ENCODE data around the gene SNRPA. TPM values are rescaled to one million over a fixed set of nuclear protein-coding genes. Genes with fewer than 3 reads are reported as not detected.
A peak's percentile ranks its signal among the peaks of the same experiment; 100 is the strongest.

The SNRPA gene
- total RNA-seq, 1 experiment from 2014 or later, result 225 TPM

- no peaks in the 10 kb centered on the region; the same call in 1 of the 2 replicates for H3K4me1 ChIP-seq (ENCODE audit: insufficient read depth, low read length)
Observed at GRCh38 chr19:40718774-40719391, 32.1 kb upstream of the SNRPA start.

More at GRCh38 chr19:40718774-40719391, 32.1 kb upstream of the SNRPA start:
- Histone ChIP-seq H4K20me1 (ENCODE audit: control insufficient read depth, insufficient read depth, insufficient read length) (no peaks in the 10 kb centered on the region), H4K8ac (replicated peaks; ENCODE audit: insufficient read length, low read depth, low read length) (no peak overlapping the region), H3K23ac (ENCODE audit: insufficient read length, low read depth, low read length) (no peak overlapping the region), H4K5ac (ENCODE audit: insufficient read length, low read depth, low read length) (no peak overlapping the region), H3K56ac (ENCODE audit: insufficient read length, low read depth, low read length) (no peak overlapping the region), H3K79me1 (ENCODE audit: insufficient read depth, low read depth, low read length, poor library complexity, severe bottlenecking) (no peaks in the 10 kb centered on the region), H3K4me2 (ENCODE audit: insufficient read depth, insufficient read length, low read length) (peak overlapping the region; percentile 90), H2BK20ac (ENCODE audit: low read depth, low read length, poor library complexity, severe bottlenecking) (no peak overlapping the region), H2BK120ac (ENCODE audit: low read depth, low read length, poor library complexity, severe bottlenecking) (no peak overlapping the region), H2BK12ac (ENCODE audit: insufficient read length, low read depth, low read length) (no peak overlapping the region), H3K27me3 (ENCODE audit: insufficient read depth, low read length) (no peaks in the 10 kb centered on the region), H3K4ac (ENCODE audit: low read depth, low read length) (no peak overlapping the region), H2BK15ac (ENCODE audit: low read depth, low read length) (no peak overlapping the region), H3K27ac (ENCODE audit: insufficient read length, low read depth, low read length) (no peak overlapping the region), H4K91ac (ENCODE audit: insufficient read length, low read depth, low read length) (no peak overlapping the region), H3T11ph (ENCODE audit: low read length) (no peak overlapping the region), H3K79me2 (ENCODE audit: insufficient read depth, low read length) (no peaks in the 10 kb centered on the region; the same call in 1 of the 2 replicates), H3K18ac (ENCODE audit: insufficient read length, low read depth, low read length) (no peak overlapping the region), H3K9ac (ENCODE audit: extremely low read depth, insufficient read length, low read length) (peak overlapping the region; percentile 74), H2AK5ac (ENCODE audit: insufficient read length, low read length) (no peak overlapping the region), H2BK5ac (ENCODE audit: insufficient read length, low read length) (no peak overlapping the region), H3K9me3 (ENCODE audit: control insufficient read depth, low read depth, low read length) (no peaks in the 10 kb centered on the region), H3K23me2 (ENCODE audit: insufficient read length, low read depth, low read length, poor library complexity, severe bottlenecking) (peaks cover 32% of the 10 kb centered on the region), H2AFZ (ENCODE audit: low read length) (no peak overlapping the region), H3K14ac (ENCODE audit: insufficient read depth, low read length) (no peak overlapping the region)
- no CpG with 5 or more reads among the region's 16 CpGs for WGBS (ENCODE audit: extremely low coverage, insufficient read length, low lambda C conversion rate)
- H3K4me1 Mint-ChIP-seq, result peaks cover 25 to 43% of the 10 kb centered on the region in 2 experiments
- H3K27me3 Mint-ChIP-seq (ENCODE audit: low read depth), result no peaks in the 10 kb centered on the region
- DNase-seq, result peak; percentile 57
- peaks cover 15 to 25% (median 20%) of the 10 kb centered on the region in 3 experiments for H3K36me3 Mint-ChIP-seq (ENCODE audit: insufficient read depth in 1 of 3, low read depth in 3 of 3)
- TF ChIP-seq, protein P1, sequence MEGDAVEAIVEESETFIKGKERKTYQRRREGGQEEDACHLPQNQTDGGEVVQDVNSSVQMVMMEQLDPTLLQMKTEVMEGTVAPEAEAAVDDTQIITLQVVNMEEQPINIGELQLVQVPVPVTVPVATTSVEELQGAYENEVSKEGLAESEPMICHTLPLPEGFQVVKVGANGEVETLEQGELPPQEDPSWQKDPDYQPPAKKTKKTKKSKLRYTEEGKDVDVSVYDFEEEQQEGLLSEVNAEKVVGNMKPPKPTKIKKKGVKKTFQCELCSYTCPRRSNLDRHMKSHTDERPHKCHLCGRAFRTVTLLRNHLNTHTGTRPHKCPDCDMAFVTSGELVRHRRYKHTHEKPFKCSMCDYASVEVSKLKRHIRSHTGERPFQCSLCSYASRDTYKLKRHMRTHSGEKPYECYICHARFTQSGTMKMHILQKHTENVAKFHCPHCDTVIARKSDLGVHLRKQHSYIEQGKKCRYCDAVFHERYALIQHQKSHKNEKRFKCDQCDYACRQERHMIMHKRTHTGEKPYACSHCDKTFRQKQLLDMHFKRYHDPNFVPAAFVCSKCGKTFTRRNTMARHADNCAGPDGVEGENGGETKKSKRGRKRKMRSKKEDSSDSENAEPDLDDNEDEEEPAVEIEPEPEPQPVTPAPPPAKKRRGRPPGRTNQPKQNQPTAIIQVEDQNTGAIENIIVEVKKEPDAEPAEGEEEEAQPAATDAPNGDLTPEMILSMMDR (conservative IDR thresholded peaks at IDR 0.05), result no peak
- peak overlapping the region in 2 of 3 experiments; percentile 70 to 97; a peak in 3 of 7 replicates for H3K27ac Mint-ChIP-seq
- H3K4me3 Mint-ChIP-seq, result peak overlapping the region; percentile 93 to 94
- peaks cover 0 to 3% of the 10 kb centered on the region in 2 experiments; a peak in 2 of 5 replicates for H3K9me3 Mint-ChIP-seq
